ENCODE results near the gene ZNF146.

Gene ZNF146

DNA sequence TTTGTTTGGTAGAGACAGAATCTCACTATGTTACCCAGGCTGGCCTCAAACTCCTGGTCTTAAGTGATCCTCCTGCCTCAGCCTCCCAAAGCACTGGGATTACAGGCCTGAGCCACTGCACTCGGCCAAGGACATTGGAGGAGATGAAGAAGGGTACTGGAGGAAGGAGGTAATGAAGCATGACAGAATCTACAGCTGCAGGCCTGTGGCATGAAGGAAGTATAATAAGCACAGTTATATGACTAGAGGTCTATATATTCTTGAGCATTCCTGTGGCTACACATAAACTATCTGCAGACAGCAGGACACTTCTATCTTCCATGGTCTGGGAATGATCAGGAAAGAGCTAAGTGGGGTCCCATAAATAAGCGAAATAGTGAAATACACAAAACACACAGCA is 18.7 kb upstream of the ZNF146 start:
- no peak overlapping the region for H3K4me2 ChIP-seq (ENCODE audit: low read length, poor library complexity, severe bottlenecking)
- H3K4me1 ChIP-seq (ENCODE audit: control insufficient read depth, insufficient read depth, low read depth, low read length), result peaks cover 2% of the 10 kb centered on the region
- no peak overlapping the region for H2BK15ac ChIP-seq (ENCODE audit: low read depth, poor library complexity, severe bottlenecking)
- H3K79me1 ChIP-seq (replicated peaks; ENCODE audit: low read length, poor library complexity, severe bottlenecking), result no peaks in the 10 kb centered on the region
- no peak overlapping the region for H3K4ac ChIP-seq (ENCODE audit: low read depth in 1 of 2, low read length in 2 of 2)
- H4K91ac ChIP-seq (ENCODE audit: low read length), result no peak overlapping the region
- H2BK12ac ChIP-seq (ENCODE audit: low read length in 2 of 2), result no peak overlapping the region
- peak overlapping the region; percentile 60 for H3K27ac ChIP-seq (ENCODE audit: low read length, poor library complexity, severe bottlenecking)
- WGBS, result 83% methylated on average over 2 of the region's 2 CpGs
- H3K18ac ChIP-seq (ENCODE audit: low read depth in 1 of 2, low read length in 2 of 2), result no peak overlapping the region
- no peaks in the 10 kb centered on the region for H3K27me3 ChIP-seq (ENCODE audit: control insufficient read depth in 1 of 2, insufficient read depth in 1 of 2, low read length in 2 of 2)
- H3K9me3 ChIP-seq (ENCODE audit: control insufficient read depth, low read length), result no peaks in the 10 kb centered on the region
- no peak overlapping the region for H2AK5ac ChIP-seq (ENCODE audit: low read length, severe bottlenecking)
- no peak overlapping the region for H3K4me3 ChIP-seq (ENCODE audit: insufficient read depth in 1 of 2, low read depth in 1 of 2, low read length in 2 of 2)
- H2BK5ac ChIP-seq (ENCODE audit: low read depth, low read length, poor library complexity, severe bottlenecking), result no peak overlapping the region
- no peak for DNase-seq
- no peak overlapping the region for H3K14ac ChIP-seq (ENCODE audit: low read length in 2 of 2)
- H2AFZ ChIP-seq (ENCODE audit: low read depth, low read length), result no peak overlapping the region
- H3K36me3 ChIP-seq (ENCODE audit: control insufficient read depth in 1 of 2, insufficient read depth in 2 of 2, low read depth in 1 of 2, low read length in 2 of 2), result peaks cover 18 to 32% of the 10 kb centered on the region in 2 experiments
- no peak overlapping the region for H3K9ac ChIP-seq (ENCODE audit: low read length)
- no peak overlapping the region for H3K23ac ChIP-seq (ENCODE audit: low read length in 2 of 2)
- no peak overlapping the region for H2BK120ac ChIP-seq (ENCODE audit: low read depth, low read length)
- no peak overlapping the region for H4K8ac ChIP-seq (ENCODE audit: low read length)

DNA sequence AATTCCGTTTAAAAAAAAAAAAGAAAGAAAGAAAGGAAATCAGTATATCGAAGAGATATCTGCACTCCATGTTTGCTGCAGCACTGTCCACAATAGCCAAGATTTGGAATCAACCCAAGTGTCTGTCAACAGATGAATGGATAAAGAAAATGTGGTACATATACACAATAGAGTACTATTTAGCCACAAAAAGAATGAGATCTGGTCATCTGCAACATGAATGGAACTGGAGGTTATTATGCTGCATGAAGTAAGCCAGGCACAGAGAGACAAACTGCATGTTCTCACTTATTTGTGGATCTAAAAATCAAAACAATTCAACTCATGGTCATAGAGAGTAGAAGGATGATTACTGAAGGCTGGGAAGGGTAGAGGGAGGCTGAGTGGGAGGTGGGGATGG is 16.8 kb upstream of the ZNF146 start:
- Histone ChIP-seq H3K79me1 (replicated peaks; ENCODE audit: low read length, poor library complexity, severe bottlenecking) (peaks cover 4% of the 10 kb centered on the region), H3K23ac (ENCODE audit: low read length in 2 of 2) (no peak overlapping the region), H3K4ac (ENCODE audit: low read depth in 1 of 2, low read length in 2 of 2) (no peak overlapping the region), H2BK12ac (ENCODE audit: low read length in 2 of 2) (no peak overlapping the region), H4K91ac (ENCODE audit: low read length) (no peak overlapping the region), H4K8ac (ENCODE audit: low read length) (no peak overlapping the region), H3K9me3 (ENCODE audit: control insufficient read depth, low read length) (no peaks in the 10 kb centered on the region), H3K4me1 (ENCODE audit: control insufficient read depth, insufficient read depth, low read depth, low read length) (peaks cover 2% of the 10 kb centered on the region), H3K27me3 (ENCODE audit: control insufficient read depth in 1 of 2, insufficient read depth in 1 of 2, low read length in 2 of 2) (no peaks in the 10 kb centered on the region), H2AFZ (ENCODE audit: low read depth, low read length) (no peak overlapping the region), H2AK5ac (ENCODE audit: low read length, severe bottlenecking) (no peak overlapping the region), H3K4me2 (ENCODE audit: low read length, poor library complexity, severe bottlenecking) (no peak overlapping the region), H3K4me3 (ENCODE audit: insufficient read depth in 1 of 2, low read depth in 1 of 2, low read length in 2 of 2) (no peak overlapping the region), H3K14ac (ENCODE audit: low read length in 2 of 2) (no peak overlapping the region), H3K18ac (ENCODE audit: low read depth in 1 of 2, low read length in 2 of 2) (no peak overlapping the region), H2BK5ac (ENCODE audit: low read depth, low read length, poor library complexity, severe bottlenecking) (no peak overlapping the region), H2BK15ac (ENCODE audit: low read depth, poor library complexity, severe bottlenecking) (no peak overlapping the region), H2BK120ac (ENCODE audit: low read depth, low read length) (no peak overlapping the region), H3K36me3 (ENCODE audit: control insufficient read depth in 1 of 2, insufficient read depth in 2 of 2, low read depth in 1 of 2, low read length in 2 of 2) (peaks cover 22 to 32% of the 10 kb centered on the region in 2 experiments), H3K9ac (ENCODE audit: low read length) (no peak overlapping the region), H3K27ac (ENCODE audit: low read length, poor library complexity, severe bottlenecking) (no peak overlapping the region)
- WGBS, result 88% methylated on average over 1 of the region's 2 CpGs
- no peak for DNase-seq

DNA sequence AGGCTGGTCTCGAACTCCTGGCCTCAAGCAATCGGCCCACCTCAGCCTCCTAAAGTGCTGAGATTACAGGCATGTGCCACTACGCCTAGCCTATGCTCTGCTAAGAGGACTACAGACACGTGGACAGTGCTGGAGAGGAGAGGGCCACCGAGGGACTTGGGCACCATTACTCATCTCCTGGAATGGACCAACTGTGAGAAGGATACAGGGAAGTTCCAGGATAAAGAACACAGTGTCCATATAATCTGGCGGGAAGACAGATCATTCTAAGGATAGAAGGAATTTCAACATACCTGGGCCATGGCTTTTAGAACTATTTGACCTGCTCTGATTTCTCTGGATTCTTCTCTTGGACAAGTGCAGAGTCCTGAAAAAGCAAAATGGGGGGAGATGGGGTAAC is 13.2 kb upstream of the ZNF146 start:
- Histone ChIP-seq H2BK120ac (ENCODE audit: low read depth, low read length) (no peak overlapping the region), H2BK15ac (ENCODE audit: low read depth, poor library complexity, severe bottlenecking) (no peak overlapping the region), H3K18ac (ENCODE audit: low read depth in 1 of 2, low read length in 2 of 2) (no peak overlapping the region), H3K9me3 (ENCODE audit: control insufficient read depth, low read length) (no peaks in the 10 kb centered on the region), H2BK5ac (ENCODE audit: low read depth, low read length, poor library complexity, severe bottlenecking) (no peak overlapping the region), H3K27ac (ENCODE audit: low read length, poor library complexity, severe bottlenecking) (no peak overlapping the region), H2BK12ac (ENCODE audit: low read length in 2 of 2) (no peak overlapping the region), H4K91ac (ENCODE audit: low read length) (no peak overlapping the region), H3K9ac (ENCODE audit: low read length) (no peak overlapping the region), H3K4me3 (ENCODE audit: insufficient read depth in 1 of 2, low read depth in 1 of 2, low read length in 2 of 2) (no peak overlapping the region), H2AFZ (ENCODE audit: low read depth, low read length) (no peak overlapping the region), H3K14ac (ENCODE audit: low read length in 2 of 2) (no peak overlapping the region), H3K79me1 (replicated peaks; ENCODE audit: low read length, poor library complexity, severe bottlenecking) (peaks cover 12% of the 10 kb centered on the region), H3K23ac (ENCODE audit: low read length in 2 of 2) (no peak overlapping the region), H3K36me3 (ENCODE audit: control insufficient read depth in 1 of 2, insufficient read depth in 2 of 2, low read depth in 1 of 2, low read length in 2 of 2) (peaks cover 9 to 22% of the 10 kb centered on the region in 2 experiments), H4K8ac (ENCODE audit: low read length) (no peak overlapping the region), H3K4me2 (ENCODE audit: low read length, poor library complexity, severe bottlenecking) (no peak overlapping the region), H3K27me3 (ENCODE audit: control insufficient read depth in 1 of 2, insufficient read depth in 1 of 2, low read length in 2 of 2) (no peaks in the 10 kb centered on the region), H2AK5ac (ENCODE audit: low read length, severe bottlenecking) (no peak overlapping the region), H3K4ac (ENCODE audit: low read depth in 1 of 2, low read length in 2 of 2) (no peak overlapping the region), H3K4me1 (ENCODE audit: control insufficient read depth, insufficient read depth, low read depth, low read length) (no peaks in the 10 kb centered on the region)
- no peak for DNase-seq
- WGBS, result 87% methylated on average over 6 of the region's 6 CpGs

DNA sequence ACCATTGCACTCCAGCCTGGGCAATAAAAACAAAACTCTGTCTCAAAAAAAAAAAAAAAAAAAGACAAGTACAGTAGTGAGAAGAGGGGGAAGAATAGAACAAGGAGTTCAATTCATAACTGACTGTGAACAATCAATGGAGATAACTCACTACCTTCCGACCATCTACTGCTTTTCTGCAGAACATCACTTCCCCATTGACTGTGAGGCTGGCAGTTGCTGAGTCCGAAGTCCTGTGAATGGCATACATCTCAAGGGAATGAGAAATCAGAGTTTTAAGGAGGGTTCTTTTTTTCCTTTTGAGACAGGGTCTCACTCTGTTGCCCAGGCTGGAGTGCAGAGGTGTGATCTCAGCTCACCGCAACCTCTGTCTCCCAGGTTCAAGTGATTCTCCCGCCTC is 11.6 kb upstream of the ZNF146 start:
- Histone ChIP-seq H3K23ac (ENCODE audit: low read length in 2 of 2) (no peak overlapping the region), H4K91ac (ENCODE audit: low read length) (no peak overlapping the region), H2BK15ac (ENCODE audit: low read depth, poor library complexity, severe bottlenecking) (no peak overlapping the region), H3K36me3 (ENCODE audit: control insufficient read depth in 1 of 2, insufficient read depth in 2 of 2, low read depth in 1 of 2, low read length in 2 of 2) (peaks cover 8 to 22% of the 10 kb centered on the region in 2 experiments), H3K27me3 (ENCODE audit: control insufficient read depth in 1 of 2, insufficient read depth in 1 of 2, low read length in 2 of 2) (no peaks in the 10 kb centered on the region), H2BK120ac (ENCODE audit: low read depth, low read length) (no peak overlapping the region), H2AK5ac (ENCODE audit: low read length, severe bottlenecking) (no peak overlapping the region), H2BK12ac (ENCODE audit: low read length in 2 of 2) (no peak overlapping the region), H3K79me1 (replicated peaks; ENCODE audit: low read length, poor library complexity, severe bottlenecking) (peaks cover 21% of the 10 kb centered on the region), H3K4me2 (ENCODE audit: low read length, poor library complexity, severe bottlenecking) (no peak overlapping the region), H3K4ac (ENCODE audit: low read depth in 1 of 2, low read length in 2 of 2) (no peak overlapping the region), H2AFZ (ENCODE audit: low read depth, low read length) (no peak overlapping the region), H3K9ac (ENCODE audit: low read length) (no peak overlapping the region), H3K4me3 (ENCODE audit: insufficient read depth in 1 of 2, low read depth in 1 of 2, low read length in 2 of 2) (no peak overlapping the region), H3K18ac (ENCODE audit: low read depth in 1 of 2, low read length in 2 of 2) (no peak overlapping the region), H3K4me1 (ENCODE audit: control insufficient read depth, insufficient read depth, low read depth, low read length) (no peaks in the 10 kb centered on the region), H2BK5ac (ENCODE audit: low read depth, low read length, poor library complexity, severe bottlenecking) (no peak overlapping the region), H3K14ac (ENCODE audit: low read length in 2 of 2) (no peak overlapping the region), H3K27ac (ENCODE audit: low read length, poor library complexity, severe bottlenecking) (no peak overlapping the region), H3K9me3 (ENCODE audit: control insufficient read depth, low read length) (no peaks in the 10 kb centered on the region), H4K8ac (ENCODE audit: low read length) (no peak overlapping the region)
- 98% methylated on average over 3 of the region's 4 CpGs for WGBS
- DNase-seq, result no peak

Data from mesenchymal stem cell (in vitro differentiated cells and primary cell).